Adrenal gland (tissue), 12 donors: ENCODE results near the gene SLC7A6OS. TPM values are rescaled to one million over a fixed set of nuclear protein-coding genes. Genes with fewer than 3 reads are reported as not detected.
A peak's percentile ranks its signal among the peaks of the same experiment; 100 is the strongest.

Experiments
- DNase-seq, 7 donors: peaks; one replicate each; pipeline ENCODE4 v3.0.0-alpha.2; 2019 to 2020
- H3K27ac ChIP-seq, 5 donors: fragments of 200-600 bp; sonication (generic) in 4 of 5; 1 replicate in 3 of 5; 2 replicates in 2 of 5; pipeline versions ENCODE4 v1.5.1 to v1.8.0; 2016 to 2020; ENCODE audit warnings: mild to moderate bottlenecking in 1 of 5
- H3K27me3 ChIP-seq: fragments of 200-600 bp; 2 replicates; pipeline ENCODE4 v1.8.0; 2021
- H3K36me3 ChIP-seq, 2 donors: fragments of 200-600 bp; replicated peaks in 1 of 2; 1 replicate in 1 of 2; 2 replicates in 1 of 2; pipeline versions ENCODE4 v1.5.1 to v1.8.0; 2018 to 2022
- H3K4me1 ChIP-seq, 2 donors: fragments of 200-600 bp; replicated peaks in 1 of 2; 1 replicate in 1 of 2; 2 replicates in 1 of 2; pipeline versions ENCODE4 v1.5.1 to v1.8.0; 2018 to 2021
- H3K4me3 ChIP-seq, 4 donors: fragments of 200-600 bp; sonication (generic) in 3 of 4; one replicate each; pipeline ENCODE4 v1.5.1; 2016 to 2018
- H3K9me3 ChIP-seq, 3 donors: fragments of 200-600 bp; sonication (generic) in 1 of 3; replicated peaks in 1 of 3; 1 replicate in 2 of 3; 2 replicates in 1 of 3; pipeline versions ENCODE4 v1.5.1 to v1.8.0; 2016 to 2021
- CTCF ChIP-seq, 6 experiments: fragments of 450-650 bp in 4 of 6; fragments of 200-600 bp in 2 of 6; sonication (generic) in 1 of 6; IDR thresholded peaks; 1 replicate in 5 of 6; 2 replicates in 1 of 6; pipeline versions ENCODE4 v1.5.1 to v1.8.0; 2016 to 2021; ENCODE audit warnings: antibody characterized with exemption in 6 of 6, mild to moderate bottlenecking in 2 of 6, moderate library complexity in 1 of 6
- POLR2A ChIP-seq, 2 donors: fragments of 450-650 bp; IDR thresholded peaks; one replicate each; pipeline ENCODE4 v1.6.1; 2017; ENCODE audit warnings: antibody characterized with exemption in 2 of 2, mild to moderate bottlenecking in 2 of 2, moderate library complexity in 1 of 2
- whole genome bisulfite sequencing, 4 donors: extraction: QIAGEN DNeasy Blood & Tissue Kit in 2 of 4; methylation state at CpG; one replicate each; pipeline versions ENCODE4 v1.1.5 to v1.1.7; 2013 to 2017; 5-methylcytosine and 5-hydroxymethylcytosine counted together
- intact Hi-C, 2 donors: fragments of 100-400 bp; cut with DNase I; formaldehyde crosslinking; loops; one replicate each; pipeline versions ENCODE4 v1.14.1 to v1.15.0; 2022 to 2023
- polyA plus RNA-seq, 3 donors: library from polyadenylated mRNA; stranded (reverse); fragments of 200-250 nt in 2 of 3; fragments of 350-450 nt in 1 of 3; fragmentation: Illumina TruSeq in 1 of 3; extraction: RNeasy Lipid Tissue Mini Kit (QIAGEN cat#74804) in 1 of 3; gene quantifications; one replicate each; pipeline ENCODE4 v1.2.3, GENCODE V29; 2013 to 2014
- total RNA-seq, 9 donors: library from RNA; depleted of rRNA in 4 of 9; stranded (reverse); fragments of >200 nt in 4 of 9; fragments of 120-200 nt in 1 of 9; fragmentation: NEBNext Ultra II Directional in 1 of 9; extraction: Animal tissue kit (Norgen Biotek cat#: 25700) in 1 of 9; gene quantifications; one replicate each; pipeline versions ENCODE4 v1.1.0 to v1.2.4, GENCODE V29; 2013 to 2023
- donor health status: healthy with polysubstance abuse.
- donor health status: Bipolar disorder and iron deficiency.
- donor health status: DM: yes; HTN: yes; CAD: no.
- donor health status: DM: no; HTN: no; CAD: no.
- donor health status: DM: no; HTN: no; CAD: no.
- donor health status: DM: yes; HTN: yes; CAD: no.

The SLC7A6OS gene
- total and polyA plus RNA-seq, 12 donors, result 5.7 to 18.6 (median 13.8) TPM

GRCh38 chr16:68283346-68283745, 27.4 kb downstream of the SLC7A6OS start:
- H3K9me3 ChIP-seq, result no peaks in the 10 kb centered on the region
- H3K27ac ChIP-seq, result peak overlapping the region in 4 of 5 donors; percentile 16 to 65 (median 42)
- intact Hi-C loops, result no loop called here
- no peak for TF ChIP-seq POLR2A (IDR thresholded peaks at IDR 0.05)
- TF ChIP-seq CTCF (IDR thresholded peaks at IDR 0.05), result no peak
- H3K4me1 ChIP-seq, result peaks cover 25 to 50% of the 10 kb centered on the region in 2 donors
- DNase-seq, result no peak
- no peak overlapping the region for H3K4me3 ChIP-seq
- H3K27me3 ChIP-seq, result no peaks in the 10 kb centered on the region
- peaks cover 0 to 6% of the 10 kb centered on the region in 2 donors for H3K36me3 ChIP-seq
- WGBS, 4 donors, result 62 to 71% (median 64%) methylated on average over 5 of the region's 5 CpGs

DNA sequence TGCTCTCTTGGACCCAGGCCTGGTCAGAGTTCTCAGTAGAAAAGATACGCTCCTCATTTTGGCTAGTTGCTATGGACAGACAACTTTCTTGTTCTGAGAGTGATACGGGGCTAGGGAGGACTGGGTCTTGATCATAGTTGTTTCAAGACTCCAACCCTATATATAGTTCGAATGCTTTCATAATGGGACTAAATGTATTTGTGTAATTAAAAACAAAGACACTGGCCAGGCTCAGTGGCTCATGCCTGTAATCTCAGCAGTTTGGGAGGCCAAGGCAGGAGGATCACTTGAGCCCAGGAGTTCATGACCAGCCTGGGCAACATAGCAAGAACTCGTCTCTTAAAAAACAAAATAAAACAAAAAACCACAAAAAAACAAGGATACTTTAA, 28.7 kb downstream of the SLC7A6OS start:
- WGBS, 4 donors, result 66 to 91% (median 79%) methylated on average over 4 of the region's 4 CpGs
- peaks cover 13 to 37% of the 10 kb centered on the region in 2 donors for H3K4me1 ChIP-seq
- peaks cover 0 to 6% of the 10 kb centered on the region in 2 donors for H3K36me3 ChIP-seq
- no peaks in the 10 kb centered on the region for H3K9me3 ChIP-seq
- H3K27me3 ChIP-seq, result no peaks in the 10 kb centered on the region
- TF ChIP-seq CTCF (IDR thresholded peaks at IDR 0.05) (no peak), POLR2A (IDR thresholded peaks at IDR 0.05) (no peak)
- H3K27ac ChIP-seq, result peak overlapping the region in 1 of 5 donors; percentile 27
- H3K4me3 ChIP-seq, result no peak overlapping the region
- intact Hi-C loops, result no loop called here
- DNase-seq, result no peak

DNA sequence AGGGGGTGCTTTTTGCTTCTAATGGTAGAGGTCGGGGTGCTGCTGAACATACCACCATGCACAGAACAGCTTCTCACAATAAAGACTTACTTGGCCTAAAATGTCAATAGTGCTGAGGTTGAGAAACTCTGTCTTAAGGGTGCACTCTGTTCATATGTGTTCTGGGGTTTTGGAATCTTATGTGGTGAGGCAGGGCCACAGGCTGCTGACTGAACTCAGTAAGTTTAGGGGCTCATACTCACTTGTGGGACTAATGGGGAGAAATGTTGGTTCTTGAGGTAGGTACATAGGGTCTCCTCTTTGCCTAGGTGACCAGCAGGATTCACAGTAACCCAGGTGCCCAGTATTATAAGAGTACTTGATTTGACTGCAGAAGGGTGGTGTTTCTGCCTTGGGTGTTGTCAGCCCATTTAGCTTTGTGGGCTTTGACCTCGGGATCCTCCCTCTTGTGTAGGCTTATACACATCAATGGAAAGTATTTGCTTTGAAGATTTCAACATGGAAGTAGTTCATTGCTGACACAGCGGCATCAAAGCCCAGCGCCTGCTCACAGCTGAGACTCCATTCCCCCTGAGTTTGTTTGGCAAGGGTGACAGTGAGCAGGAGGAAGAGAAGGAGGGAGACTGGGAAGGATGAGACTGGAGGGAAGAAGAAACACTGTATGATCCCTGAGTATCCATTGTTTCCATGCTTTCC, 29.2 kb downstream of the SLC7A6OS start:
- peaks cover 15 to 35% of the 10 kb centered on the region in 2 donors for H3K4me1 ChIP-seq
- 77 to 93% (median 88%) methylated on average over 4 of the region's 4 CpGs for WGBS, 4 donors
- no peak overlapping the region for H3K4me3 ChIP-seq
- TF ChIP-seq CTCF (IDR thresholded peaks at IDR 0.05), result no peak
- TF ChIP-seq POLR2A (IDR thresholded peaks at IDR 0.05), result no peak
- no peaks in the 10 kb centered on the region for H3K9me3 ChIP-seq
- peaks cover 0 to 6% of the 10 kb centered on the region in 2 donors for H3K36me3 ChIP-seq
- DNase-seq, result no peak
- H3K27me3 ChIP-seq, result no peaks in the 10 kb centered on the region
- H3K27ac ChIP-seq, result peak overlapping the region in 1 of 5 donors; percentile 27
- intact Hi-C loops, result no loop called here

- peaks cover 0 to 6% of the 10 kb centered on the region in 2 donors for H3K36me3 ChIP-seq
- peak overlapping the region in 2 of 5 donors; percentile 10 to 26 for H3K27ac ChIP-seq
- peaks cover 17 to 34% of the 10 kb centered on the region in 2 donors for H3K4me1 ChIP-seq
Observed at GRCh38 chr16:68279726-68280558, 30.8 kb downstream of the SLC7A6OS start.

More at GRCh38 chr16:68279726-68280558, 30.8 kb downstream of the SLC7A6OS start:
- Histone ChIP-seq H3K4me3 (no peak overlapping the region), H3K9me3 (no peaks in the 10 kb centered on the region), H3K27me3 (no peaks in the 10 kb centered on the region)
- intact Hi-C loops, result no loop called here
- no peak for DNase-seq
- WGBS, 4 donors, result 84 to 90% (median 88%) methylated on average over 13 of the region's 13 CpGs
- no peak for TF ChIP-seq CTCF (IDR thresholded peaks at IDR 0.05)
